ENCODE results near the gene GATD1. TPM values are rescaled to one million over a fixed set of nuclear protein-coding genes. Genes with fewer than 3 reads are reported as not detected.

Gene GATD1
- total and polyA plus RNA-seq, 10 of the 15 experiments (the other 5 are each of a cell fraction or from before 2014, with no cell fraction given), result 1.2 to 92.6 (median 22.3) TPM

DNA sequence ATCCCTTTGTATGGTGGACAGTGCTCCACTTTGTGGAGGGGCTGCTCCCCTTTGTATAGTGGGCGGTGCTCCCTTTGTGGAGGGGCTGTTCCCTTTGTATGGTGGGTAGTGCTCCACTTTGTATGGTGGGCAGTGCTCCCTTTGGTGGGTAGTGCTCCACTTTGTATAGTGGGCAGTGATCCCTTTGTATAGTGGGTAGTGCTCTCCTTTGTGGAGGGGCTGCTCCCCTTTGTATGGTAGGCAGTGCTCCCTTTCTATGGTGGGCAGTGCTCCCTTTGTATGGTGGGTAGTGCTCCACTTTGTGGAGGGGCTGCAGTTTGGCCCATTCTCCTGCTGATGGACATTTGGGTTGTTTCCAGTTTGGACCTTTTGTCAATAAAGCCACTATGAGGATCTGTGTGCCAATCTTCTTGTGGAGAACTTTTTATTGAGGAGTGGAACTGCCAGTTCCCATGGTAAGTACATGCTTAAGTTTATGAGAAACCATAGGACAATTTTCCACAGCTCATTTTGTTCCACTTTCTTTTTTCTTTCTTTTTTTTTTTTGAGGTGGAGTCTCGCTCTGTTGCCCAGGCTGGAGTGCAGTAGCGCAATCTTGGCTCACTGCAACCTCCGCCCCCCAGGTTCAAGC is 34.6 kb downstream of the GATD1 start:
- no TSS peak for BruUV-seq (replicated peaks)
- H3K4me3 ChIP-seq, result no peak overlapping the region
- H3K9ac ChIP-seq (ENCODE audit: control insufficient read depth, insufficient read depth, low read length), result no peak overlapping the region
- 82% methylated on average over 3 of the region's 4 CpGs for WGBS (ENCODE audit: insufficient coverage, insufficient replicate concordance, low lambda C conversion rate, missing lambda C conversion rate)
- in situ Hi-C loops (cut with MboI), result no loop called here
- H3K36me3 ChIP-seq (ENCODE audit: control insufficient read depth in 2 of 2, insufficient read depth in 2 of 2, low read length in 1 of 2), result no peaks in the 10 kb centered on the region
- H3K27ac ChIP-seq (ENCODE audit: control insufficient read depth, insufficient read depth), result no peak overlapping the region
- H2AFZ ChIP-seq (ENCODE audit: control insufficient read depth, low read depth, low read length), result no peak overlapping the region
- FAIRE-seq, result no peak
- no peaks in the 10 kb centered on the region for H3K4me1 ChIP-seq (ENCODE audit: control insufficient read depth, insufficient read depth, low read length)
- SMC1A ChIA-PET (ENCODE audit: uncharacterized antibody, unreplicated experiment), result no interaction called here
- H3K9me3 ChIP-seq (replicated peaks; ENCODE audit: control insufficient read depth, insufficient read depth, low read length), result no peaks in the 10 kb centered on the region
- intact Hi-C loops (cut with micrococcal nuclease; ENCODE audit: unreplicated experiment), result no loop called here
- H3K4me2 ChIP-seq (ENCODE audit: control insufficient read depth, insufficient read depth), result no peak overlapping the region
- H3K27me3 ChIP-seq (replicated peaks in 1 of 2; ENCODE audit: control insufficient read depth in 2 of 2, insufficient read depth in 2 of 2, low read length in 1 of 2), result no peaks in the 10 kb centered on the region
- peaks cover 5% of the 10 kb centered on the region for H3K79me2 ChIP-seq (ENCODE audit: control insufficient read depth, insufficient read depth, low read length)
- no peak for ATAC-seq
- no peaks in the 10 kb centered on the region for H4K20me1 ChIP-seq (ENCODE audit: control insufficient read depth, insufficient read depth)
- DNase-seq (ENCODE audit: low read depth, low spot score), result no peak
- POLR2A ChIA-PET, result no interaction called here
- no peak for TF ChIP-seq CBX5 (IDR thresholded peaks at IDR 0.05; ENCODE audit: low read depth)
- no peak for TF ChIP-seq BHLHE40 (IDR thresholded peaks at IDR 0.05; ENCODE audit: borderline replicate concordance in 1 of 2, low read depth in 2 of 2, low read length in 1 of 2)
- no peak for TF ChIP-seq TCF12 (IDR thresholded peaks at IDR 0.05; ENCODE audit: low read depth, low read length)
- TF ChIP-seq NFXL1 (IDR thresholded peaks at IDR 0.05; ENCODE audit: borderline replicate concordance), result peak; percentile 99
- TF ChIP-seq, protein P1, sequence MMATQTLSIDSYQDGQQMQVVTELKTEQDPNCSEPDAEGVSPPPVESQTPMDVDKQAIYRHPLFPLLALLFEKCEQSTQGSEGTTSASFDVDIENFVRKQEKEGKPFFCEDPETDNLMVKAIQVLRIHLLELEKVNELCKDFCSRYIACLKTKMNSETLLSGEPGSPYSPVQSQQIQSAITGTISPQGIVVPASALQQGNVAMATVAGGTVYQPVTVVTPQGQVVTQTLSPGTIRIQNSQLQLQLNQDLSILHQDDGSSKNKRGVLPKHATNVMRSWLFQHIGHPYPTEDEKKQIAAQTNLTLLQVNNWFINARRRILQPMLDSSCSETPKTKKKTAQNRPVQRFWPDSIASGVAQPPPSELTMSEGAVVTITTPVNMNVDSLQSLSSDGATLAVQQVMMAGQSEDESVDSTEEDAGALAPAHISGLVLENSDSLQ (IDR thresholded peaks at IDR 0.05), result peak; percentile 30
- no peak for TF ChIP-seq TARDBP (IDR thresholded peaks at IDR 0.05; ENCODE audit: borderline replicate concordance)
- TF ChIP-seq YBX1 (IDR thresholded peaks at IDR 0.05), result no peak
- CTCF ChIA-PET, result interaction anchor here (1.3 to 1.5 kb wide), 2 partner anchors 15 to 17 kb away, joined by 3 read pairs; no protein-coding TSS in a partner anchor
- RAD21 ChIA-PET (ENCODE audit: unreplicated experiment), result no interaction called here

Data from GM12878 (cell line).